ENCODE data around the gene PPIB.

Gene PPIB

DNA sequence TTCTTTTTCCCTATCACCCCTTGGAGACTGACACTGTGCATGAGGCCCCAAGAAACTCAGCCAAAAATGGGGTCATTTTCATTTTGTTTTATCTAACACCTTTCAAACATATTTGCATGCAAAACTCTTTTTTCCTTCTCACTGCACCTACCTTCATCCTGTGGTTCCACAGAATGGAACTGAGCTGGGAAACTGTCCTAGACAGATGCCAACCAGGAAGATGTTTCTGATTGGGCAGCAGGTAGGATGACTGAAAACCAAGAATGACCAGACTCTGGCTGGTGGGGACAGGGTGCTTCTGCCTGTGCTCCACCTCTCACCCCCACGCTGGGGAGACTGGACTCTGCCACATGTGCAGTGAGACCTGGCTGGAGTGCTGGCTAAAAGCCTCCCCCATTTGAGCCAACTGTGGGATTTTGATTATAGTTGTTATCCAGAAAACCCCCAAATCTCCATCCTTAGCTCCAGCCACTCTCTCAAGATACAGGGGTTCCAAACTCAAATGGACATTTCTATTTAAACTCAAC, 5.2 kb downstream of the PPIB start:
- no peak for DNase-seq (ENCODE audit: low spot score)

DNA sequence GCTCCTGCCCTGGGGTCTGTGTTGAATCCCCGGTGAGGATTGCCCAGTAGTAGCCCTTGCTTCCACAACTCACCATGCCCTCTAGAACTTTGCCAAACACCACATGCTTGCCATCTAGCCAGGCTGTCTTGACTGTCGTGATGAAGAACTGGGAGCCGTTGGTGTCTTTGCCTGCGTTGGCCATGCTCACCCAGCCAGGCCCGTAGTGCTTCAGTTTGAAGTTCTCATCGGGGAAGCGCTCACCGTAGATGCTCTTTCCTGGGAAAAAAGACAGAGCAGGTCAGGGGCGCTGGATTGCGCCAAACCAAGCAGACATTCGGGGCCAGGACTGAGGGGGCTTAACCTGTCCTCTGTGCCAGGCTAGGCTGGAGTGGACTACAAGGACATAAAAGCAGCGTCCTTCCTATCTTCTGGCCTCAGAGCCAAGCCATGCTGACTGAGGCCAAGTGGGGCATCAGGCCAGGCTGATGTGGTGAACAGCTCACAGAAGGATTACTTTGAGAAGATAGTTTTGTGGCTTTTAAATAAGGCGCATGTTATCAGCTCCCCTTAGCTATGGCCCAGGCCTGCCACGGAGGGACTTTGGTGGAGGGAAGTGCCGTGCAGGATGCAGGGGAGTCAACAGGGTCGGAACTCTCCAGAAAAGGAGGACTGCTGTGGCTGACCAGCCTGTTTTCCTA, 6.0 kb downstream of the PPIB start:
- DNase-seq (ENCODE audit: low spot score): no peak

DNA sequence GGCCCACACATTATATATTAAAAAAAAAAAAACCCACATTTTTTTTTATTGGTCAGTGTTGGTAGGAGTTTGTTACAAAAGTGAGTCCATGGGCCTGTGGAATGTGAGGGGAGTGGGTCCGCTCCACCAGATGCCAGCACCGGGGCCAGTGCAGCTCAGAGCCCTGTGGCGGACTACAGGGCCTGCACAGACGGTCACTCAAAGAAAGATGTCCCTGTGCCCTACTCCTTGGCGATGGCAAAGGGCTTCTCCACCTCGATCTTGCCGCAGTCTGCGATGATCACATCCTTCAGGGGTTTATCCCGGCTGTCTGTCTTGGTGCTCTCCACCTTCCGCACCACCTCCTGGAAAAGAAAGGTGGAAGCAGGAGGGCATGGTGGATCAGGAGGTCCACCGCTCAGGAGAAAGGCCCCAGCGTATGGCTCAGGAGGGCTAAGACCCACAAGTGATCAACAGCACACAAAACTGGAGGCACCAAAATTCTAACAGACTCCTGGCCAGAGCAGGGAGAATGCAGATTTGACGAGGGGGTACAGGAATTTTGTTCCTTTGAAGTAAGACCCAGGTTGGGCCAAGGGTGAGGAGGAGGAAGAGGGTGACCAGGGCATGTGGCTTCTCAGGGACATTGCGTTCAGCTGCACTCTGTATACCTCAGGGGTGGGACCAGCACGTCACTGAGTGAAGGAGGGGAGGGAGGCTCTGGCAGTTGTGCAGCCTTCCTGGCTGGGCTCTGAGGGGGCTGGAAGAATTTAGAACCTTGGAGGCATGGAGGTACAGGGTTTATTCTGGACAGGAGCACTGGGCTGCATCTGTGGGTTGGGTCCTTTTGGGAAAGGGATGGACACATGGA, 6.8 kb downstream of the PPIB start:
- DNase-seq (ENCODE audit: low spot score): no peak

DNA sequence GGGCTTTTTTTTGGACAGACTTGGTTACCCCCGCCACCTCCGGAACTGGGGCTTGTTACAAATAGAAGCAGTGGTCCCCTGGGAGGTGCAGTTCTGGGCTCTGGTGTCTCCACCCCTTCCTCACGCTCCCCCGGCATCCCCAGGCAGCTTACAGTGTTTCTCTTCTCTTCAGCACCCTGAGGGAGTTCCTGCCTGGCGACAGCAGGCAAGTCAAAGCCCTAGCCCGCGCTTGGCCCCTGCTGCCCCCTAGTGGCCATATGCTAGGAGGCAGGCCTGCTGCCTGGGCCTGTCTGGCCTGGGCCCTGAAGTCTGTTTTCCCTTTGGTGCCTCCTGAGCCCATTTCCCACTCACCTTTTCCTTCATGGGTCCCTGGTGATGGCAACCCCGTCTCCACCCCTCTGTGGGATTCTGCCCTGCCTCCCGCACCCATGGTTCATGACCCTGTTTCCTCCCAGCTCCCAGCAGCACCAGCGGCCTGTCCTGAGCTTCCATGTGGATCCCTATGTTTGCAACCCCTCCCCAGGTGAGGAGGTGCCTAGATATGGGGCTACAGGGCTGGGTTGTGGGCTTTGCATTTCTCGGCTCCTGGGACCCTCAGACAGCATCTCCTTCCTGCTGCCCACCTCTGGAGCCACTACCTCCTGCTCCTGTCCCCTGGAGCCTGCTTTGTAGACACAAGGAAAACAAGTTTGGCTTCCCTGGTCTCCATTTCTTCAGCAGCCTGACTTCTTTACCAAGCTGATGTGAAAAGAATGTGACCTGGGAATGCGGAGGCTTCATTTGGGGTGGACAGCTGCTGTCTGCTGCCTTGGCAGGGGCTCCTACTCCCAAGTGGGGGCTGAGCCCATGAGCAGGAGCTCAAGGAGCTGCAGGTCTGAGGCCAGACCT, 9.1 kb downstream of the PPIB start:
- peak; percentile 94 for DNase-seq (ENCODE audit: low spot score)

DNA sequence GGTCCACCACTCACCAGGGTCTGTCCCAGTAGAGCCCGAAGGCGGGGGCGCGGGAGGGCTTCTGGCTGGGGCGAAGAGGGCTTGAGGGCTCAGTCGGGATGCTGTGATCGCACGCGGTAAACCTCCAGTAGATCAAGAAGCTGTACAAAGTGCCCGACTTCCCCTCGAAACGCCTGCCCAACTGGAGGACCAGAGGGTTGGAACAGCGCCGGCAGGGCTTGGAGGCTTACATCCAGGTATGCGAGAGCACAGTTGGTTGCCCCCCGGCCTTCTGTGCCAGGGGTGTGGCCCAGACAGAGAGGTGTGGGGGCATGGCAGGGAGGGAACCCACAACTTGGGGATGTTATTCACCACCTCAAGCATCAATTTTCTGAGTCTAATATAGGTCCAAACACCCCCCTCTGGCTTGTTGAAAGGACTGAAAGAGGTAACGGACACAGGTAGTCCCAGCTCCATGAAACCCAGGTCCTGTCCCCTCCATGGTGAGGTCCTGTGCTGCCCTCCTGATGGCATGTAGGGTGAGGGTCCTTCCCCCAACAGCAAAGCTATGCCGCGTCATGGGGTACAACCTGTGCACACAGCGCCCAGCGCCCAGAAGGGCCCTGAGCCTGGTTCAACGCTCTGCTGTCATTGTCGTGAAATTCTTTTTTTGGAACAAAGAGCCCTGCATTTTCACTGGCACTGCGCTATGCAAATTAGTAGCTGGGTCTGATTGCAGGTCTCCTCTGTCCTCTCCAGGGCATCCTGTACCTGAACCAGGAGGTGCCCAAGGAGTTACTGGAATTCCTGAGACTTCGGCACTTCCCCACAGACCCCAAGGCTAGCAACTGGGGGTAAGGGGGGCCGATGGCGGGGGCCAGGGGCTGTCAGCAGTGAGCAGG, 10.1 kb downstream of the PPIB start:
- no peak for DNase-seq (ENCODE audit: low spot score)

DNA sequence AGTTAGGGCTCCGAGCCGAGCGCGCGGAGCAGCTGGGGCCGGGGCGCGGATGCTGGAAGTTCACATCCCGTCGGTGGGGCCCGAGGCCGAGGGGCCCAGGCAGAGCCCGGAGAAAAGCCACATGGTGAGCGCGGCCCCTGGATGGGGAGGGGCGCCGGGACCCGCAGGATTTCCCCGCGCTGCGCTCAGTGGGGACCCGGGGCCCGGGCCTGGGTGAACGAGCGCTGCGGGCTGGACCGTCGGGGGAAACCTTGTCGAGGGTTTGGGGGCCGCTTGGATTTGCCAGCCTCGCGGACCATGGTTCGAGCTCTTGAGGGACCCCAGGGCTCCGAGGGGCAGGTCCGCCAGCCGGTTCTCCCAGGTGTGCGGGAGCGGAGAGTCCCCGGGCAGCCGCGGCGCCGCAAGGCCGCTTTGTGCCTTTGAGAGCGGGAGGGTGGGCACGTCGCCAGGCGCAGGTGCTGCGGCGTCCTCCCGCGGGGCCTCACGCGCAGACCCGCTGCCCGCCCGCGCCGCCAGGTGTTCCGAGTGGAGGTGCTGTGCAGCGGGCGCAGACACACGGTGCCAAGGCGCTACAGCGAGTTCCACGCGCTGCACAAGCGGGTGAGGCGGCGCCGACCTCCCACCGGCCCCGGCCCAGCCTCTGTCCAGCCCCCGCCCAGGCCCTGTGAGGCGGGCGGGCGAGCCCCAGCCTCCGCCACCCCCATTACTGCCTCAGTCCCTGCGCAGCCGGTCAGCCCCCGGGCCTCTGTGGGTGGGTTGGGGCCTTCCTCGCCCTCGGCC, 10.9 kb downstream of the PPIB start, which contains the start of gene SNX22:
SNX22 (plus strand) TSS at position 5 of the 780 bp plus-strand sequence; CDS start at position 50, 45 bp downstream.
- peak; percentile 72 for DNase-seq (ENCODE audit: low spot score)

DNA sequence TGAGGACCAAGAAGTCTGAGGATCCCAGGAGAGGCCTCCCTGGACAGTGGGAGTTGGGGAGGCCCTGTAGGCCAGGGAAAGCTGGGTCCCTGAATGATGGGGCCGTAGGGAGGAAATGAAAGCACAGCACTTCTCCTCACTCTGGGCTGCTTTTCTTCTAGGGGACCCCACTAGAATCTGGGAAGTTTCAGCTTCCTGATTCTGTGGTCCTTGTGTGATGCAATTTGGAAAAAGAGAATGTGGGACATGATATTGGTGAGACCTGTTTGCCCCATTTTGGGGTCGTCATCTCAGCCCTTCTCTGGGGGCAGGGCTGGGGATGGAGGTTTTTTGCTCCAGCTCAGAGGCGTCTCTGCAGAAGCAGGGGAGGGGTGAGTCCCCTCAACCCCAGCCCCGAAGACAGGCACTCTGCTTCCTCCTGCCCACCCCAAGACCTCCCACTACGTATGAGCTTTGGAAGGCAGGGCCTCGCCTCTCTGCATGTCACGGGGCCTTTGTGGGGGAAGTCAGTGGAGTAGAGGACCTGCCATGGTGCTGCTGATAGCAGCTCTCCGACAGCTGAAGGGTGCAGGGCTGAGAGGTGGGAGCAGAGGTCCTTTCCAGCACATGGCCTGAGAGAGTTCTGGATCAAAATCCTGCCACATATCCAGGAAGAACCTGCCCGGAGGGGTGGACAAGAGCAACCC, 12.8 kb downstream of the PPIB start:
- no peak for DNase-seq (ENCODE audit: low spot score)

DNA sequence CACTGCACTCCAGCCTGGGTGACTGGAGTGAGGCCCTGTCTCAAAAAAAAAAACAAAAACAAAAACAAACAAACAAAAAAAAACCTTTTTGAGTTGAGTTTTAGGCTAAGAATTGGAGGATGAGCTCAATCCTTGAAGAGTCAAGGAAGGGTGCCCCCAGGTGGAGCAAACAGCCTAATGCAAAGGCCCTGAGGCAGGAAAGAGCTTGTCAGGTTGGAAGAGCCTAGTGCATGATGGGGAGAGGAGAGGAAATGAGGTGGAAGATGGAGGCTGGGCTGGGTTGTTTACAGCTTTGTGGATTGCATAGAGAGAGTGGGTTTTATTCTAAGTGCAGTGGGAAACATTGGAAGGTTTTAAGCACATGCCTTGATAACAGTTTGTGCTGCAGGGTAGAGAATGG, 13.4 kb downstream of the PPIB start:
- no peak for DNase-seq (ENCODE audit: low spot score)

DNA sequence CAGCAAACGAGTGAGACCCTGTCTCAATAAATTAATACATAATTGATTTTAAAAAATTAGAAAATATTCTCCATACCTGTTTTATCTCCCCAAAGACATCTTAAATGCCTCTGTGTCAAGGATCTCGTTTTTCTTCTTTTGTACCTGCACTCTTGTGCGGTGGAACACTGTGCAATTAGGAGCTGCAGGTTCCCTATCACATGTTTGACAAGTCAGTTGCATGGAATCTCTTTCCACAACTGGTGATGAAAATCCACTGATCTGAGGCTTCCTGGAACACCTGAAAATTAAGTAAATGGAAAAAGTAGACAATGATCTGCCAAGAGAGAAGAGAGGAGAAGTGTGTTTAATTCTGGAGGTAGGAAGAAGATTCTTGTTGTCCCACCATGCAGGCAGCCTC, 14.2 kb downstream of the PPIB start:
- DNase-seq (ENCODE audit: low spot score): no peak

DNA sequence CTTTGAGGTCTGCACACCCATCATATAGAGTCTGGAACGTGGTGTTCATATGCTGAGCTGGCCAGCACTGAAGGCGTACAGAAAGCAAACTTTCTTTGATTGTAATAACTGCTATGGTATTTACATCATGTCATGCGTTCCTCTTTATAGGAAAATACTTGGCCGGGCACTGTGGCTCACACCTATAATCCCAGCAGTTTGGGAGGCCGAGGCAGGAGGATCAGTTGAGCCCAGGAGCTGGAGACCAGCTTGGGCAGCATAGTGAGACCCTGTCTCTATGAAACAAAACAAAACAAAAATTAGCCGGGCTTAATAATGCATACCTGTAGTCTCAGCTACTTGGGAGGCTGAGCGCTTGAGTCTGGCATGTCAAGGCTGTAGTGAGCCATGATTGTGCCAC, 14.7 kb downstream of the PPIB start:
- no peak for DNase-seq (ENCODE audit: low spot score)

DNA sequence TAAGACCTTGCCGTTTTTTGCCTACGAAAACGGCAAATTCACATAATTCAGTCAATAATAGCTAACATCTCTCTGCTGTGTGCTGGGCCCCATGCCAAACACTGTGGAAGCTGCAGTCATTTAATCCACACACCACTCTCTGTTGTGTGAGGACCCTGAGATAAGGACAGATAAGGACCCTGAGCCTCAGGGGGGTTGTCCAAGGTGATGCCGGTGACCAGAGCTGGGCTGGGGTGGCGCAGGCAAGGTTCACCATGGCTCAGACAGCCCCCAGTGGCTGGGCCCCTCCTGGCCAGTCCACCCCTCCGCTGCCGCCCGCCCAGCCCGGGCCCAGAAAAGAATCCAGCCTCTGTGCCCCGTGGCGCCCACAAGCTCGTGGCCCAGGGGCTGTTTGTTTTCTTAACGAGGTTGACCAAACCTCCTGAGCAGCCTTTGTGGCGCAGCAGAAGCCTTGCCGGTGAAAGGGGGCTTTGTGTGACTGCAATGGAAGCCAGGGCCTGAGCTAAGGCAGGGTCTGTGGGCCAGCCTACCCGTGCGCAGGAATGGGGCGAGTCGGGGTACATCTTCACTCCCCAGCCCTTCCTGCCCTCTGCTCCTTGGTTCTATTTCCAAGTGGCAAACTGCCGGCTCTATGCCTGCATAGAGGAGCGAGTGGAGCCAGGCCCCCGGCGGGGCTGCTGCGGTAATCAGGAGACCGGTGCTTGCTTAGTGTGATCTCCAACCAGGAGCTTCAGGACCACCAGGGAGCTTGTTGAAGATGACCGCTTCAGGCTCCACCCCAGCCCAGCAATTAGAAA, 15.7 kb downstream of the PPIB start:
- DNase-seq (ENCODE audit: low spot score): no peak

DNA sequence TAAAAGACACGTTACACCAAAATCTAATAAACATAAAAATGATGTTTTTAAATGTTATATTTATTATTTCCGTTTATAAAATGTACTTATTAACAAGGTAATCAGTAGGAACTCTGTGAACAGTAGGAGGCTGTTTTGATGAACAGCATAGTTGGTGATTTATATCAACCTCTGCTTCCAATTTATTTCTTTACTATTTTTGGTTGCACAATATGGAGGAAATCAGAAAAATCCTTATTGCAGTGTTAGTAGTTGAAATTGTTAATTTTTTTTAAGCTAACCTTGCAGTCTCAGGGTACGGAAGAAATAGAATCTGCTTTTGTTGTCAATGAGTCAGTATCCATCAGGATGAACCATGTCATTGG, 16.3 kb downstream of the PPIB start:
- no peak for DNase-seq (ENCODE audit: low spot score)

DNA sequence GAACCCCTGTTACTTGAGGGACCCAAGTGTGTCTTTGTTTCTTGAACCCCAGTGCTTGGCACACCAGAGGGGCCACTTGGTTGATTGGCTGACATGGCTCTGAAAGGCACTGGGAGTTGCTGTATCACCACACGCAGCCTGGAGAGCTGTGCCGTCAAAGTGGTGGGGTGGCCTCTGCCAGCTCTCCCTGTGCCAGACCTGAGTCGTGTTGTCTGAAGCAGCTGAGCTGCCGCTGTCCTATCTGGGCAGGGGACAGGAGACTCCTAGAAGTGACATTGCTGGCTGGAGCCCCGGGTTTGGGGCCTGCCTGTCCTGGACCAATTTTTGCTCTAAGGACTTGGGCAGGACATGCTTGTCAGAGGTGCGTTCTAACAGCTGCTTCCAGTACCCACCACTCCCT, 16.8 kb downstream of the PPIB start:
- DNase-seq (ENCODE audit: low spot score): no peak

DNA sequence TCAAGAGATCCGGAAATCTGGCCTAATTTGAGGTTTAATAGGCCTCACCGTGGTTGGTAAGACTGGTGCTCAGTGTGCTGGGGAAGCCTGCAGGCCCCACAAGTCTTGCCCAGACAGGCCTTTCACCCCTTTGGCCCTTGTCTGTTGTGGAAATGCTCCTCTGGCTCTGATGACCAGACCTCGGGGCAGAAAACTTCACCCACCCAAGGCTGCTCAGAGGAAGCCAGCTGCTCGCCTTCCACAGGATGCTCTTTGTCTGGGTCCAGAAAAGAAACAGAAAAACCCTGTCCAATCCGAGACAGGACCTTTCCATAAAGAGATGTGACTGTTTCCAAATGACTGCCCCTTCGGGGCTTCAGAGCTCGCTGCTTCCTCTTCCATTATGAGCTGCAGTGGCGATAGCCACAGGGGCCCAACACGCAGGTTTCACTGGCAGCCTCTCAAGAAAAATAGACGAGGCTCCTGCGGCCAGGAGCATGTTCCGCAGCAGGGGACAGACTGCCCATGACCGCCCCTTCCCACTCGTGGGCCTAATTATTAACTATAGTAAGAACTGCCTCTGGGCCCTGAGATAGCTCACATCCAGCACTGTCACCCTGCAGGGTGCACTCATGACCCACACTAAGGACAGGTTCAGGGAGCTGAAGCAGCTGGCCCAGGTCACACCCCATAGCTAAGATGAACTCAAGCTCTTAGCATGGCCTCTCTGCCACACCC, 18.1 kb downstream of the PPIB start:
- DNase-seq (ENCODE audit: low spot score): no peak

DNA sequence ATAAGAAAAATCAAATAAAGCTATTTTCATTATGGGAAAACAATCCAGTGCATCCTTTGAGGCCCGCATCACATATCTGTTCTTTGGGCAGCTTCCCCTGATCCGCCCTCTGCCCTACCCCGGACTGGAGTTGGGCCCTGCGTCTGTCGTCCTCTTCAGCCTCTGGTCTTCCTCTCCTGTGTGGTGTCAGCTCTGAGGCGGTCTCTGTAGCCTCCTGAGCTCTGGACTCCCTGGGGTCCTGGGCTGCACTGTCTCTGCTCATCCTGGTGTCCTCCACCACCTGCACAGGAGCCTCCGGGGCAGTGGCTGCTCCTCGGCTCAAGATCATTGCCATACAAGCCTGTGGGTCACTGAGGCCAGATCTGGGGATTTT, 18.6 kb downstream of the PPIB start:
- no peak for DNase-seq (ENCODE audit: low spot score)

DNA sequence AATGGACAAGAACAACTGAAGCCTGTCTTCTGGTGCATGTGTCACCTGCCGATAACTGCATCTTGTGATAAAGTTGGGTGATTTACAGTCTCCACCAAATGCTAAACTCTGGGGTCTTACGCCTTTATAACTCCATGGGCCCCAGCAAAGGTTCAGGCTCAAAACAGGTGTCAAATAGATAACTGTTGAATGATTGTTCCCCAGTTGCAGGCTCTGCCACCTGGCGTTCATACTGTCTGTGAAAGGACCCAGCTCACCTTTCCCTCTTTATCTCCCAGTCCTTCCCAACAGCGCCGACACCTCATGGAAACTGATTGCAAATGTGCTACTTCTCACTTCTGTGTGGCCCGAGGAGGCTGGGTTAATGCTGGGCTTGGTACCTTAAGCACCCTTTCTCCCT, 19.5 kb downstream of the PPIB start:
- DNase-seq (ENCODE audit: low spot score): no peak

DNA sequence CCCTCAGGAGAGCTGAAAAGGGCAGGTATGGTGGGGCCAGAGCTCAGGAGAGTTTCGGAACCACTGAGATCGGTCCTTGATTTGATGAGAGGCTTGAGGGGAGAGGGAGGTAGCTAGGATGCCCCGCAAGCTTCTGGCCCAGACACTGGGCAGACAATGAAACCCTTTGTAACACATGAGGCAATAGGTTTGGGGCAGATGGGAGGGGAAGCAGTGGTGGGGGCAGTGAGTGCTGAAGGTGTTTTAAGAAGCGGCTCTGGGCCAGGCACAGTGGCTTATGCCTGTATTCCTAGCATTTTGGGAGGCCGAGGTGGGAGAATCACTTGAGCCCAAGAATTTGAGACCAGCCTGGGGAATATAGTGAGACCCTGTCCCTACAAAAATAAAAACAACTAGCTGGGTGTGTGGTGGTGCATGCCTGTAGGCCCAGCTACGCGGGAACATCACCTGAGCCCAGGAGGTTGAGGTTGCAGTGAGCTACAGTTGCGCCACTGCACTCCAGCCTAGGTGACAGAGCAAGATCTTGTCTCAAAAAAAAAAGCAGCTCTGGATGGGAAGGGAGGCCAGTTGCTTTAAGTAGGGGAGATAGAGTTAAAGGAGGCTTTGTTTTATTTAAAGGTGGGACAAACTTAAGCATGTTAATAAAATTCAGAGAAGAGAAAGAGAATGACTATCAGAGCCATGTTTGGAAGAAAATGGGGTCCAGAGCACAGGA, 20.9 kb downstream of the PPIB start:
- no peak for DNase-seq (ENCODE audit: low spot score)
